GM23338 (cell line): Measurements from ENCODE around the gene ASMT.

Experiments used
- CTCF ChIP-seq, 2 experiments: fragments of 200-600 bp in 1 of 2; sonication (generic) in 1 of 2; conservative IDR thresholded peaks; 2 replicates each; pipeline versions ENCODE4 v1.5.1 to v1.6.1; 2016 to 2017; ENCODE audit warnings: antibody characterized with exemption in 2 of 2, low read depth in 2 of 2, mild to moderate bottlenecking in 2 of 2, moderate library complexity in 1 of 2
- EZH2 ChIP-seq: fragments of 200-600 bp; sonication (generic); IDR thresholded peaks from one replicate; pipeline ENCODE4 v1.8.0; 2017; ENCODE audit warnings: antibody characterized with exemption, mild to moderate bottlenecking, low read depth; ENCODE audit not compliant: unreplicated experiment
- JUNB ChIP-seq: IDR thresholded peaks from one replicate; pipeline ENCODE4 v1.6.1; 2016; ENCODE audit warnings: antibody characterized with exemption; ENCODE audit not compliant: unreplicated experiment
- POLR2AphosphoS5 ChIP-seq: IDR thresholded peaks from 2 replicates; pipeline ENCODE4 v1.6.1; 2016; ENCODE audit warnings: antibody characterized with exemption, low read depth

DNA sequence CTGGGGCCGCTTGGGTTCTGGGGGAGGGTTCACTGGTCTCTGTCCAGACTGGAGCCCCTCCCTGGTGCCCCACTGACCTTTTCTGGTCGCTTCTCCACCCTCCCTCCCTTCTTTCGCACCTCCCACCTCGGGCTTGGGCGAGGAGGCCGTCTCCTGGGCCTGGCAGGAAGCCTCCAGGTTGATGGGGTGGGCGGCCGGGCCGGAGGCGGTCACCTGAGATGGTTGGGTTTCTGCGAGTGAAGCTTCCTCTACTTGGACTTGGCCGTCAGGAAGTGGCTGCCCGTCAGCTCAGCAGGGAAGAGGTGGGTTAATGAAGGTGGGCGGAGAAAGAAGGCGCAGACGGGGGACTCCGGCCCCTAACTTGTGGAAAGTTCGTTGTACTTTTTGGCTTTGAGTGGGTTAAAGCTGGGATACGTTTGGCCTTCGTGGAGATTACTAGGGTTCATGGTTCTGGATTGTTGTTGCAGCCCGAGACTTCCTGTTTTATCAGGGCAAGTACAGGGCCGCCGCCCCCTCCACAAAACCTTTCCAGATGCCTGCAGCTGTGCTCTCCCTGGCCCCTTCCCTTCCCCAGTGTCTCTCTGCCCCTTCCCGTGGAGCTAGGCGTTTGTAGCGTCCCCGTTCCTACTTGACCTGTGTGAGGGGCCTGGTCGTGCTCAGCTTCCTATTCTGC is 22.3 kb upstream of the ASMT start:
- no peak for TF ChIP-seq CTCF (conservative IDR thresholded peaks at IDR 0.05; ENCODE audit: low read depth in 2 of 2)
- no peak for TF ChIP-seq POLR2AphosphoS5
- no peak for TF ChIP-seq EZH2
- no peak for TF ChIP-seq JUNB
